Nephron (organoid): ENCODE data around the gene GMFB.
"Not testable (repeated sequence)": the region's sequence is repeated elsewhere in the genome, so short reads cannot be mapped to it uniquely, and the experiment has no call there.

Experiments
- H3K27ac Mint-ChIP-seq, 3 experiments: 2 replicates each; pipeline ENCODE4 v1.8.0; 2020; ENCODE audit warnings: mixed read lengths in 3 of 3, mild to moderate bottlenecking in 2 of 3, moderate library complexity in 1 of 3
- H3K27me3 Mint-ChIP-seq: 2 replicates; pipeline ENCODE4 v1.8.0; 2021; ENCODE audit warnings: low read depth, mild to moderate bottlenecking, moderate library complexity, mixed read lengths
- H3K36me3 Mint-ChIP-seq: 2 replicates; pipeline ENCODE4 v1.8.0; 2020; ENCODE audit warnings: low read depth, mixed read lengths
- H3K4me1 Mint-ChIP-seq: 2 replicates; pipeline ENCODE4 v1.8.0; 2020; ENCODE audit warnings: mixed read lengths
- H3K4me3 Mint-ChIP-seq, 3 experiments: 2 replicates each; pipeline ENCODE4 v1.8.0; 2020; ENCODE audit warnings: mild to moderate bottlenecking in 3 of 3, mixed read lengths in 3 of 3, moderate library complexity in 2 of 3
- H3K9me3 Mint-ChIP-seq: 2 replicates; pipeline ENCODE4 v1.8.0; 2020; ENCODE audit warnings: mixed read lengths
- TF ChIP-seq, protein P1 (sequence below), 3 experiments: fragments of 200-600 bp; sonication (generic); IDR thresholded peaks; one replicate each; pipeline ENCODE4 v1.5.0; 2021; ENCODE audit warnings: antibody characterized with exemption in 3 of 3; ENCODE audit not compliant: unreplicated experiment in 3 of 3

Gene GMFB

DNA sequence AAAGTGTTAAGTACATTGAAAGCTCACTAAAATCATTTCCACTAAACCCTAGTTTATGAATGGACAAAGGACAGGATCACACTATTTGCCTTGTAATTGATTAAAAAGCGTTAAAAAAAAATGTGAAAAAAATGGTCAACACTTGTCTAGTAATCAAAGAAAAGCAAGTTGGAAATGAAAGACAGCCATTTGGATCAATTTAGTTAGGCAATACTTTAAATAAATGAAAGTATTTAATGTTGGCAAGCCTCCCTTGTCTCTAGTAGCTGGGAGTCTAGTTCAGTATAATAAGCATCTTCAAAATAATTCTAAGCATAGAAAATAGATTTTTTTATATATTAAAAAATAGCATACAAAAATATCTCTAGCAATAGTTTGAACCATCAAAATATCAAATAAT is 33.4 kb downstream of the GMFB start:
- TF ChIP-seq, protein P1, sequence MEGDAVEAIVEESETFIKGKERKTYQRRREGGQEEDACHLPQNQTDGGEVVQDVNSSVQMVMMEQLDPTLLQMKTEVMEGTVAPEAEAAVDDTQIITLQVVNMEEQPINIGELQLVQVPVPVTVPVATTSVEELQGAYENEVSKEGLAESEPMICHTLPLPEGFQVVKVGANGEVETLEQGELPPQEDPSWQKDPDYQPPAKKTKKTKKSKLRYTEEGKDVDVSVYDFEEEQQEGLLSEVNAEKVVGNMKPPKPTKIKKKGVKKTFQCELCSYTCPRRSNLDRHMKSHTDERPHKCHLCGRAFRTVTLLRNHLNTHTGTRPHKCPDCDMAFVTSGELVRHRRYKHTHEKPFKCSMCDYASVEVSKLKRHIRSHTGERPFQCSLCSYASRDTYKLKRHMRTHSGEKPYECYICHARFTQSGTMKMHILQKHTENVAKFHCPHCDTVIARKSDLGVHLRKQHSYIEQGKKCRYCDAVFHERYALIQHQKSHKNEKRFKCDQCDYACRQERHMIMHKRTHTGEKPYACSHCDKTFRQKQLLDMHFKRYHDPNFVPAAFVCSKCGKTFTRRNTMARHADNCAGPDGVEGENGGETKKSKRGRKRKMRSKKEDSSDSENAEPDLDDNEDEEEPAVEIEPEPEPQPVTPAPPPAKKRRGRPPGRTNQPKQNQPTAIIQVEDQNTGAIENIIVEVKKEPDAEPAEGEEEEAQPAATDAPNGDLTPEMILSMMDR (IDR thresholded peaks at IDR 0.05; ENCODE audit: unreplicated experiment in 3 of 3) = no peak

DNA sequence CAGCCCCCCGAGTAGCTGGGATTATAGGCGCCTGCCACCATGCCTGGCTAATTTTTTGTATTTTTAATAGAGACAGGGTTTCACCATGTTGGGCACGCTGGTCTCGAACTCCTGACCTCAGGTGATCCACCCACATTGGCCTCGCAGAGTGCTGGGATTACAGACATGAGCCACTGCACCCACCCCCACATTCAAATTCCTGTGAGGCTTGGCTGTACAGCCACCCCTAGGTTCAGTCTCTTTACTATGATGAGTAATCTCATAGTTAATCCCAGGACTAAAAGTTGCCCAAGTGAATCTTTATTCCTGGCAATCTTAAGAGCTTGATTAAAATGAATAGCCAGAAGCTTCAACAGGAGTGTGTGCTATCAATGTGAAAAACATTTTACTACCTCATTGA is 34.8 kb downstream of the GMFB start:
- not testable (repeated sequence) for H3K27me3 Mint-ChIP-seq, H3K27ac Mint-ChIP-seq, H3K36me3 Mint-ChIP-seq, H3K4me3 Mint-ChIP-seq, H3K9me3 Mint-ChIP-seq
- peaks cover 12% of the 10 kb centered on the region for H3K4me1 Mint-ChIP-seq

More for the DNA sequence above, 33.4 kb downstream of the GMFB start:
- H3K27ac Mint-ChIP-seq = no peak overlapping the region
- peaks cover 11% of the 10 kb centered on the region for H3K9me3 Mint-ChIP-seq
- H3K4me1 Mint-ChIP-seq = peaks cover 7% of the 10 kb centered on the region
- H3K36me3 Mint-ChIP-seq = peaks cover 5% of the 10 kb centered on the region
- no peak overlapping the region for H3K4me3 Mint-ChIP-seq
- H3K27me3 Mint-ChIP-seq = no peaks in the 10 kb centered on the region

DNA sequence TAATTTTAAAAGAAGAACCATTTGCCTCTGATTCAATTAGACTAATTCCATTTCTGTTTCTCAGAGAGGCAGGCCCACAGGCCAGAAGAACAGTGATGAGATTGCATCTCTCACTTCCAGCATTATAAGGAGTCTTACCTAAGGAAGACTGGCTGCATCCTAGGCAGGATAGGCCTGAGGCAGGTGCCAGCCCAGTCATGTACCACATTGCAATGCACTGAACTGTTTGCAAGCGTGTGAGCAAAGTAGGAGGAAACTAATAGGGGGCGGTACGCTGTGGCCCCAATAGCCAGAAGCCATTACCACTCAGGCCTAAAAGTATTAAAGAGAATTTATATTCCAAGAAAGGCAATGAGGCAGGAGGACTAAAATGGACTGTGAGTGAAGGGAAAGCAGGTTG is 35.5 kb downstream of the GMFB start:
- H3K27me3 Mint-ChIP-seq = peaks cover 4% of the 10 kb centered on the region
- H3K4me1 Mint-ChIP-seq = peaks cover 17% of the 10 kb centered on the region
- TF ChIP-seq, protein P1 (IDR thresholded peaks at IDR 0.05; ENCODE audit: unreplicated experiment in 3 of 3) = no peak
- H3K9me3 Mint-ChIP-seq = peaks cover under 1% of the 10 kb centered on the region
- peaks cover under 1% of the 10 kb centered on the region for H3K36me3 Mint-ChIP-seq
- no peak overlapping the region for H3K27ac Mint-ChIP-seq
- no peak overlapping the region for H3K4me3 Mint-ChIP-seq

DNA sequence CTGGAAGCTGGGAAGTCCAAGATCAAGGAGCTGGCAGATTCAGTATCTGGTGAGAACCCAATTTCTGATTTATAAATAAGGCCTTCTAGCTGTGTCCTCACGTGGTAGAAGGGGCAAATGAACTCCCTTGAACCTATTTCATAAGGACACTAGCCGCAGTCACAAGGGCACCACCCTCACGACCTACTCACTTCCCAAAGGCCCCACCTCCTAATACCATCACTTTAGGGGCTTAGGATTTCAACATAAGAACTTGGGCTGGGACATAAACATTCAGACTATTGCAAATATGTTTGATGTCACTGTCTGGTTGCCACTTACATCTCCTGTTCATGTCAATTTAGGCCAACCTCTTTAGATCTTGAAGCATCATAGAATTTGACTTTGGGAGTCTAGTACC is 36.8 kb downstream of the GMFB start:
- Mint-ChIP-seq H3K27me3 (peaks cover 4% of the 10 kb centered on the region), H3K36me3 (no peaks in the 10 kb centered on the region), H3K4me3 (no peak overlapping the region)

DNA sequence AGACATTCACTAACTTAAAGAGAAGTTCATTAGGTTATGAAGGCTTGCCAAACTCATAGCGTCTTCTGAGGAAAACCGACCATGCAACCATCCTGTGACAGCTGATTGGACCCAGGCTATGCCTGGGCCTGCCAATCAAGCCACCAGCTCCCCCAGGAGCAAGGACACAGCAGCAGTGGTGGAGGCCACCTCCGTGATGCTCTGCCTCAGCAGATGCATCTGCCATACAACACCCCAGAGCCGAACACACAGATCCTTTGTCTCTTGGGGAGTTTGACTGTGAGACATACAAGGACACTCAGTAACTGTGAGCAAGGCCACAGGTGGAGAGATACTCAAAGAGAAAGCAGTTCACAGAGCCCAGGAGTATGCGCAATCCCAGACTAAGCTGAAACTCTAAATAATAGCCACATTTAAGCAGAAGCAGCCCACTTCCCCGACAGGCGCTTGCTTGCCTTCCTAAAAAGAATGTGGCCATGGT is 37.6 kb downstream of the GMFB start:
- Mint-ChIP-seq H3K4me3 (no peak overlapping the region), H3K9me3 (no peaks in the 10 kb centered on the region), H3K27ac (peak overlapping the region; percentile 24 to 54 (median 25)), H3K36me3 (no peaks in the 10 kb centered on the region), H3K27me3 (peaks cover 4% of the 10 kb centered on the region), H3K4me1 (peaks cover 25% of the 10 kb centered on the region)
- TF ChIP-seq, protein P1 (IDR thresholded peaks at IDR 0.05; ENCODE audit: unreplicated experiment in 3 of 3) = no peak

More for the DNA sequence above, 36.8 kb downstream of the GMFB start:
- no peak overlapping the region for H3K27ac Mint-ChIP-seq
- TF ChIP-seq, protein P1 (IDR thresholded peaks at IDR 0.05; ENCODE audit: unreplicated experiment in 3 of 3) = no peak
- no peaks in the 10 kb centered on the region for H3K9me3 Mint-ChIP-seq
- H3K4me1 Mint-ChIP-seq = peaks cover 17% of the 10 kb centered on the region

DNA sequence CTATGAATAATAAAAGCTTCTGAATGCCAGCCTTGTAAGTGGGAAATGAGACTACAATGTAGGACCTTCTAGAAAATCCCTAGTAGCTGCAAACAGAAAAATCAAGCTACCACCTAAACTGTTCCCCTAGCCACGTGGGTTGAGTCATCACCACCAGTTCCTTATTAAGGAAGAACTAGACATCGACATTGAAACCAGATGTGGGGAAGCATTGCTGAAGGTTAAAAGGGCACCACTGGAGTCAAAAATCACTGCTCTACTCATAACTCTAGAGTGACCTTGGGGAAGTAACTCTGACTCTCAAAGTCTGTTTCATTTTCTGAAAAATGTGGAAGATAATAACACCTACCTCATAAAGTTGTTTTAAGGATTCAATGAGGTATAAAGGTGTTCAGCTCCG is 38.2 kb downstream of the GMFB start:
- Mint-ChIP-seq H3K4me3 (no peak overlapping the region), H3K9me3 (no peaks in the 10 kb centered on the region), H3K27ac (peak overlapping the region; percentile 24 to 54 (median 25)), H3K4me1 (peaks cover 31% of the 10 kb centered on the region), H3K36me3 (no peaks in the 10 kb centered on the region), H3K27me3 (peaks cover 4% of the 10 kb centered on the region)
- TF ChIP-seq, protein P1 (IDR thresholded peaks at IDR 0.05; ENCODE audit: unreplicated experiment in 3 of 3) = no peak
